H1 (cell line): ENCODE measurements around the gene MBD3L3. TPM values are rescaled to one million over a fixed set of nuclear protein-coding genes. Genes with fewer than 3 reads are reported as not detected.

Experiments used
- CTCF ChIA-PET: fragments of 300-600 bp; sonication (Branson Sonifier 250); formaldehyde crosslinking; loops from one replicate; lab custom pipeline; 2021; ENCODE audit not compliant: partially characterized antibody; lab: Charles Lee
- POLR2A ChIA-PET: fragments of 300-600 bp; sonication (Branson Sonifier 250); formaldehyde crosslinking; loops from one replicate; lab custom pipeline; 2021; ENCODE audit warnings: inconsistent platforms; ENCODE audit not compliant: partially characterized antibody; lab: Charles Lee
- DNase-seq, 2 experiments: peaks; one replicate each; pipeline versions ENCODE4 v3.0.0 to v3.0.0-alpha.2; 2010 to 2022; ENCODE audit warnings: low spot score in 2 of 2, low read depth in 1 of 2, mixed read lengths in 1 of 2
- FAIRE-seq: peaks from 2 replicates; lab custom pipeline; 2011; peaks lifted over from hg19 to GRCh38; lab: Jason Lieb, UNC
- H2AFZ ChIP-seq: 2 replicates; pipeline ENCODE4 v1.8.1; 2012; ENCODE audit warnings: low read length, inconsistent platforms
- H2AK5ac ChIP-seq: 2 replicates; pipeline ENCODE4 v1.6.1; 2013; ENCODE audit warnings: low read depth, low read length
- H2BK120ac ChIP-seq: replicated peaks from 2 replicates; pipeline ENCODE3; 2013; ENCODE audit warnings: low read depth, low read length, inconsistent platforms
- H2BK12ac ChIP-seq: 2 replicates; pipeline ENCODE4 v1.6.1; 2013; ENCODE audit warnings: low read depth, low read length
- H2BK15ac ChIP-seq: 2 replicates; pipeline ENCODE4 v1.6.1; 2013; ENCODE audit warnings: low read length
- H2BK20ac ChIP-seq: 2 replicates; pipeline ENCODE4 v1.6.1; 2013; ENCODE audit warnings: low read length
- H2BK5ac ChIP-seq: 2 replicates; pipeline ENCODE4 v1.6.1; 2013; ENCODE audit warnings: low read depth, low read length
- H3K14ac ChIP-seq: 2 replicates; pipeline ENCODE4 v1.6.1; 2013; ENCODE audit warnings: inconsistent platforms; ENCODE audit not compliant: insufficient read length
- H3K18ac ChIP-seq: 2 replicates; pipeline ENCODE4 v1.6.1; 2013; ENCODE audit warnings: low read length; ENCODE audit errors: extremely low read depth
- H3K23ac ChIP-seq: 2 replicates; pipeline ENCODE4 v1.6.1; 2013; ENCODE audit warnings: inconsistent platforms; ENCODE audit not compliant: insufficient read length
- H3K23me2 ChIP-seq: 2 replicates; pipeline ENCODE4 v1.6.1; 2013; ENCODE audit warnings: low read depth, low read length
- H3K27ac ChIP-seq: 2 replicates; pipeline ENCODE4 v1.6.1; 2011; ENCODE audit warnings: low read depth, low read length, inconsistent platforms
- H3K27me3 ChIP-seq, 4 experiments: replicated peaks in 1 of 4; 1 replicate in 1 of 4; 2 replicates in 3 of 4; pipeline versions ENCODE4 v1.6.1 to v1.8.1; 2011 to 2013; ENCODE audit warnings: low read length in 3 of 4, mild to moderate bottlenecking in 3 of 4, inconsistent platforms in 2 of 4, mixed read lengths in 2 of 4, moderate library complexity in 1 of 4; ENCODE audit not compliant: control insufficient read depth in 3 of 4, insufficient read depth in 3 of 4; ENCODE audit errors: extremely low read depth in 1 of 4
- H3K36me3 ChIP-seq, 4 experiments: 2 replicates each; pipeline versions ENCODE4 v1.6.1 to v1.8.1; 2011 to 2013; ENCODE audit warnings: mild to moderate bottlenecking in 4 of 4, low read length in 3 of 4, moderate library complexity in 2 of 4, control low read depth in 1 of 4, inconsistent platforms in 1 of 4; ENCODE audit not compliant: insufficient read depth in 4 of 4, control insufficient read depth in 2 of 4
- H3K4ac ChIP-seq: replicated peaks from 2 replicates; pipeline ENCODE3; 2013; ENCODE audit warnings: low read length, low read depth, mixed read lengths, inconsistent platforms; ENCODE audit not compliant: insufficient read length
- H3K4me1 ChIP-seq, 4 experiments: replicated peaks in 1 of 4; 1 replicate in 1 of 4; 2 replicates in 3 of 4; pipeline versions ENCODE4 v1.6.1 to v1.8.1; 2011 to 2013; ENCODE audit warnings: low read length in 3 of 4, inconsistent platforms in 2 of 4, mixed read lengths in 1 of 4; ENCODE audit not compliant: insufficient read depth in 4 of 4, control insufficient read depth in 3 of 4
- H3K4me2 ChIP-seq, 2 experiments: 2 replicates each; pipeline versions ENCODE4 v1.6.1 to v1.8.1; 2011 to 2013; ENCODE audit warnings: low read depth in 2 of 2, low read length in 2 of 2, control low read depth in 1 of 2, inconsistent platforms in 1 of 2, mild to moderate bottlenecking in 1 of 2; ENCODE audit not compliant: insufficient read depth in 1 of 2
- H3K4me3 ChIP-seq, 4 experiments: fragments of 200-600, 300-600 bp in 1 of 4; sonication (generic), shearing (Covaris generic), sonication (Bioruptor Twin) in 1 of 4; 2 replicates each; pipeline versions ENCODE4 v1.5.1 to v1.8.1; 2011 to 2016; ENCODE audit warnings: low read length in 4 of 4, low read depth in 3 of 4, control low read depth in 2 of 4, inconsistent platforms in 2 of 4, mild to moderate bottlenecking in 2 of 4, mixed read lengths in 1 of 4, moderate library complexity in 1 of 4; ENCODE audit not compliant: insufficient read depth in 2 of 4; ENCODE audit errors: extremely low read depth in 1 of 4
- H3K56ac ChIP-seq: replicated peaks from 2 replicates; pipeline ENCODE3; 2013; ENCODE audit warnings: low read depth, mild to moderate bottlenecking, mixed read lengths, low read length, inconsistent platforms; ENCODE audit not compliant: insufficient read length
- H3K79me1 ChIP-seq: 2 replicates; pipeline ENCODE4 v1.6.1; 2013; ENCODE audit warnings: low read depth, low read length, control low read depth
- H3K79me2 ChIP-seq, 2 experiments: 2 replicates each; pipeline versions ENCODE4 v1.6.1 to v1.8.1; 2012 to 2013; ENCODE audit warnings: low read length in 2 of 2, mild to moderate bottlenecking in 2 of 2, inconsistent platforms in 1 of 2; ENCODE audit not compliant: insufficient read depth in 2 of 2, control insufficient read depth in 1 of 2
- H3K9ac ChIP-seq, 4 experiments: replicated peaks in 1 of 4; 1 replicate in 1 of 4; 2 replicates in 3 of 4; pipeline versions ENCODE4 v1.6.1 to v1.8.1; 2011 to 2013; ENCODE audit warnings: low read depth in 3 of 4, low read length in 3 of 4, control low read depth in 2 of 4, mild to moderate bottlenecking in 2 of 4, moderate library complexity in 2 of 4, inconsistent platforms in 1 of 4; ENCODE audit errors: extremely low read depth in 1 of 4
- H3K9me3 ChIP-seq, 2 experiments: 2 replicates each; pipeline versions ENCODE4 v1.6.1 to v1.8.1; 2012 to 2013; ENCODE audit warnings: mild to moderate bottlenecking in 2 of 2, moderate library complexity in 2 of 2, control low read depth in 1 of 2, inconsistent platforms in 1 of 2, low read depth in 1 of 2, low read length in 1 of 2, mixed read lengths in 1 of 2; ENCODE audit not compliant: insufficient read depth in 2 of 2
- H4K20me1 ChIP-seq, 2 experiments: replicated peaks in 1 of 2; 2 replicates each; pipeline versions ENCODE3 to v1.8.1; 2011 to 2013; ENCODE audit warnings: inconsistent platforms in 2 of 2, low read length in 2 of 2, mild to moderate bottlenecking in 1 of 2; ENCODE audit not compliant: insufficient read depth in 2 of 2, control insufficient read depth in 1 of 2
- H4K5ac ChIP-seq: 2 replicates; pipeline ENCODE4 v1.6.1; 2013; ENCODE audit warnings: low read length, low read depth, mixed read lengths, inconsistent platforms; ENCODE audit not compliant: insufficient read length
- H4K8ac ChIP-seq: 2 replicates; pipeline ENCODE4 v1.8.0; 2013; ENCODE audit warnings: mild to moderate bottlenecking, moderate library complexity, low read length, inconsistent platforms; ENCODE audit not compliant: insufficient read depth; ENCODE audit errors: extremely low read depth
- H4K91ac ChIP-seq: replicated peaks from 2 replicates; pipeline ENCODE3; 2013; ENCODE audit warnings: low read length, mixed read lengths, inconsistent platforms; ENCODE audit not compliant: insufficient read length
- CBX5 ChIP-seq: fragments of 300-800, 300-1000 bp; sonication (generic); IDR thresholded peaks from 2 replicates; pipeline ENCODE4 v1.7.1; 2016; ENCODE audit warnings: antibody characterized with exemption, low read length, low read depth
- CBX8 ChIP-seq: fragments of 300-800, 300-1000 bp; sonication (generic); IDR thresholded peaks from 2 replicates; pipeline ENCODE4 v1.7.1; 2016; ENCODE audit warnings: low read depth, low read length, borderline replicate concordance
- JUND ChIP-seq: IDR thresholded peaks from 2 replicates; pipeline ENCODE4 v1.6.1; 2011; ENCODE audit warnings: mild to moderate bottlenecking, improper control_type of control experiment, low read length
- KDM1A ChIP-seq: fragments of 200-600, 300-600 bp; sonication (generic); IDR thresholded peaks from 2 replicates; pipeline ENCODE4 v1.7.1; 2016; ENCODE audit warnings: mild to moderate bottlenecking, low read length, borderline replicate concordance
- PHF8 ChIP-seq: fragments of 200-600 bp; sonication (generic); conservative IDR thresholded peaks from 2 replicates; pipeline ENCODE4 v1.7.1; 2012; ENCODE audit warnings: low read depth, mild to moderate bottlenecking, inconsistent platforms, low read length, moderate library complexity
- POU5F1 ChIP-seq: IDR thresholded peaks from 2 replicates; pipeline ENCODE4 v1.6.1; 2011; ENCODE audit warnings: low read depth, mild to moderate bottlenecking, low read length, moderate library complexity
- RNF2 ChIP-seq: fragments of 200-900, 300-1000 bp; sonication (generic); IDR thresholded peaks from 2 replicates; pipeline ENCODE4 v1.7.1; 2016; ENCODE audit warnings: borderline replicate concordance, low read depth, mild to moderate bottlenecking, antibody characterized with exemption, low read length; ENCODE audit not compliant: poor library complexity, severe bottlenecking; ENCODE audit errors: missing control alignments
- SAP30 ChIP-seq: fragments of 300-600 bp; sonication (generic); IDR thresholded peaks from 2 replicates; pipeline ENCODE4 v1.7.1; 2012; ENCODE audit warnings: low read length, moderate library complexity, mild to moderate bottlenecking, inconsistent platforms; ENCODE audit not compliant: insufficient read depth, insufficient replicate concordance
- SIX5 ChIP-seq: IDR thresholded peaks from 2 replicates; pipeline ENCODE4 v1.6.1; 2011; ENCODE audit warnings: mild to moderate bottlenecking, low read depth, low read length
- TCF12 ChIP-seq: IDR thresholded peaks from 2 replicates; pipeline ENCODE4 v1.6.1; 2011; ENCODE audit warnings: low read depth, mild to moderate bottlenecking, low read length
- YY1 ChIP-seq: IDR thresholded peaks from 2 replicates; pipeline ENCODE4 v1.6.1; 2011; ENCODE audit warnings: low read depth, mild to moderate bottlenecking, low read length
- WGBS, 2 experiments: shearing (Covaris generic) in 1 of 2; methylation state at CpG; one replicate each; pipeline versions ENCODE4 v1.1.6 to v1.1.7; 2013 to 2015; ENCODE audit warnings: low lambda C conversion rate in 2 of 2, mixed read lengths in 2 of 2, inconsistent platforms in 1 of 2, low coverage in 1 of 2, missing lambda C conversion rate in 1 of 2; ENCODE audit not compliant: insufficient replicate concordance in 2 of 2, insufficient coverage in 1 of 2, insufficient read length in 1 of 2; ENCODE audit errors: extremely low coverage in 1 of 2, missing lambda C conversion rate in 1 of 2; 5-methylcytosine and 5-hydroxymethylcytosine counted together
- polyA plus RNA-seq, 7 experiments: library from polyadenylated mRNA; depleted of rRNA in 3 of 7; stranded (reverse) in 5 of 7; unstranded in 2 of 7; fragments of >200 nt in 5 of 7; fragments of 200-250 nt in 2 of 7; gene quantifications; 1 replicate in 5 of 7; 2 replicates in 1 of 7; 4 replicates in 1 of 7; pipeline versions ENCODE4 v1.2.1 to v1.2.3, GENCODE V29; 2011 to 2013; ENCODE audit warnings: missing spikeins in 2 of 7, mixed read lengths in 2 of 7
- total RNA-seq: library from RNA; stranded (reverse); fragmentation: NEBNext Ultra II Directional; extraction: Animal tissue kit (Norgen Biotek cat#: 25700); gene quantifications from 2 replicates; pipeline ENCODE4 v1.2.1, GENCODE V29; 2021
- TF ChIP-seq, protein P1 (sequence below): IDR thresholded peaks from 2 replicates; pipeline ENCODE4 v1.6.1; 2011; ENCODE audit warnings: low read length, improper control_type of control experiment

MBD3L3 gene
- total and polyA plus RNA-seq, 2 of the 8 experiments (the other 6 are each of a cell fraction or from before 2014, with no cell fraction given): not detected

DNA sequence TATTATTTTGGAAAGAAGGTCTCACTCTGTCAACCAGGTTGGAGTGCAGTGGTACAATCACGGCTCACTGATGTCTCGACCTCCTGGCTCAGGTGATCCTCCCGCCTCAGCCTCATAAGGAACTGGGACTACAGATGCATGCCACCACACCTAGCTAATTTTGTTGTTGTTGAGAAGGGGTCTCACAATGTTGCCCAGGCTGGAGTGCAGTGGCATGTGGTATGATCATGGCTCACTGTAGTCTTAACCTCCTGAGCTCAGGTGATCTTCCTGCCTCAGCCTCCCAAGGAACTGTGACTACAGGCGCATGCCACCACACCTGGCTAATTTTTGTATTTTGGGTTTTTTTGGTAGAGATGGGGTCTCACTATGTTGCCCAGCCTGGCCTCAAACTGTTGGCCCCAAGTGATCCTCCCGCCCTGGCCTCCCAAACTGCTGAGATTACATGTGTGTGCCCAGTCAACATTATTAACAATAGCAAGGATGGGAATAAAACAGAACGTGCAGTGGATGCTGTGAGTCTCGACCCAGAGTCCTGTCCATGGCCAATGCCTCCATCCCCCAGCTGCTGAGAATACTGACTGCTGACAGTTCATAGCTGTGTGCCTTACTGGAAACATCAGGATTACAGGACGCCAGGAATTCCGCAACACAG, 5.4 kb upstream of the MBD3L3 start:
- no peak overlapping the region for H2BK15ac ChIP-seq
- ChIA-PET CTCF (interaction anchor here (1.3 kb wide), 1 partner anchor 38 kb away, joined by 3 read pairs; no protein-coding TSS in a partner anchor), POLR2A (no interaction called here)
- no peaks in the 10 kb centered on the region for H3K79me1 ChIP-seq
- WGBS, 2 experiments: 79% methylated on average over 9 of the region's 9 CpGs; no CpG with 5 or more reads in 1 of the 2 experiments
- H4K8ac ChIP-seq: no peak overlapping the region
- no peak overlapping the region for H2BK12ac ChIP-seq
- H3K56ac ChIP-seq: no peak overlapping the region
- no peaks in the 10 kb centered on the region for H3K27me3 ChIP-seq
- no peak overlapping the region for H2BK20ac ChIP-seq
- no peak overlapping the region for H3K4ac ChIP-seq
- H3K23me2 ChIP-seq: peaks cover 1% of the 10 kb centered on the region; the same call in 1 of the 2 replicates
- H3K4me1 ChIP-seq: no peaks in the 10 kb centered on the region
- H4K5ac ChIP-seq: no peak overlapping the region
- H3K4me2 ChIP-seq: no peak overlapping the region
- H3K79me2 ChIP-seq: no peaks in the 10 kb centered on the region
- no peak overlapping the region for H3K23ac ChIP-seq
- no peak overlapping the region for H2AK5ac ChIP-seq
- H4K91ac ChIP-seq: no peak overlapping the region
- no peak overlapping the region for H3K18ac ChIP-seq
- H3K9ac ChIP-seq: no peak overlapping the region
- H3K27ac ChIP-seq: no peak overlapping the region
- H3K4me3 ChIP-seq: no peak overlapping the region
- no peak overlapping the region for H3K14ac ChIP-seq
- no peak for DNase-seq
- no peak overlapping the region for H2BK120ac ChIP-seq
- H4K20me1 ChIP-seq: no peaks in the 10 kb centered on the region
- H3K9me3 ChIP-seq: peaks cover 6 to 18% of the 10 kb centered on the region in 2 experiments; a peak in 2 of 4 replicates
- no peaks in the 10 kb centered on the region for H3K36me3 ChIP-seq
- no peak overlapping the region for H2AFZ ChIP-seq
- no peak overlapping the region for H2BK5ac ChIP-seq
- no peak for FAIRE-seq
- TF ChIP-seq RNF2: no peak
- TF ChIP-seq PHF8: no peak
- no peak for TF ChIP-seq JUND
- TF ChIP-seq SIX5: no peak
- TF ChIP-seq SAP30: no peak
- TF ChIP-seq, protein P1, sequence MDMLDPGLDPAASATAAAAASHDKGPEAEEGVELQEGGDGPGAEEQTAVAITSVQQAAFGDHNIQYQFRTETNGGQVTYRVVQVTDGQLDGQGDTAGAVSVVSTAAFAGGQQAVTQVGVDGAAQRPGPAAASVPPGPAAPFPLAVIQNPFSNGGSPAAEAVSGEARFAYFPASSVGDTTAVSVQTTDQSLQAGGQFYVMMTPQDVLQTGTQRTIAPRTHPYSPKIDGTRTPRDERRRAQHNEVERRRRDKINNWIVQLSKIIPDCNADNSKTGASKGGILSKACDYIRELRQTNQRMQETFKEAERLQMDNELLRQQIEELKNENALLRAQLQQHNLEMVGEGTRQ: no peak
- TF ChIP-seq KDM1A: no peak
- TF ChIP-seq CBX8: no peak
- no peak for TF ChIP-seq POU5F1
- TF ChIP-seq YY1: no peak
- TF ChIP-seq TCF12: no peak
- TF ChIP-seq CBX5: no peak
